ENCODE results near the gene NFATC2. TPM values are rescaled to one million over a fixed set of nuclear protein-coding genes. Genes with fewer than 3 reads are reported as not detected.

Gene NFATC2
- total RNA-seq, 1 experiment from 2014 or later, result 0.61 TPM

- WGBS (ENCODE audit: extremely low coverage, insufficient read length, low lambda C conversion rate), result no CpG with 5 or more reads among the region's 13 CpGs
- no peaks in the 10 kb centered on the region; a peak in 1 of 5 replicates for H3K9me3 Mint-ChIP-seq
- H3K4me3 Mint-ChIP-seq, result no peak overlapping the region
- Histone ChIP-seq H2BK15ac (ENCODE audit: low read depth, low read length) (no peak overlapping the region), H3K79me2 (ENCODE audit: insufficient read depth, low read length) (no peaks in the 10 kb centered on the region), H2BK120ac (ENCODE audit: low read depth, low read length, poor library complexity, severe bottlenecking) (no peak overlapping the region), H4K20me1 (ENCODE audit: control insufficient read depth, insufficient read depth, insufficient read length) (no peaks in the 10 kb centered on the region), H3K4me1 (ENCODE audit: insufficient read depth, low read length) (no peaks in the 10 kb centered on the region), H3K4ac (ENCODE audit: low read depth, low read length) (no peak overlapping the region), H2AK5ac (ENCODE audit: insufficient read length, low read length) (no peak overlapping the region), H2BK5ac (ENCODE audit: insufficient read length, low read length) (no peak overlapping the region), H3K79me1 (ENCODE audit: insufficient read depth, low read depth, low read length, poor library complexity, severe bottlenecking) (no peaks in the 10 kb centered on the region), H3K14ac (ENCODE audit: insufficient read depth, low read length) (no peak overlapping the region), H4K8ac (replicated peaks; ENCODE audit: insufficient read length, low read depth, low read length) (no peak overlapping the region), H3K27me3 (ENCODE audit: insufficient read depth, low read length) (no peaks in the 10 kb centered on the region), H2BK12ac (ENCODE audit: insufficient read length, low read depth, low read length) (no peak overlapping the region), H2AFZ (ENCODE audit: low read length) (no peak overlapping the region), H3K4me2 (ENCODE audit: insufficient read depth, insufficient read length, low read length) (no peak overlapping the region), H3T11ph (ENCODE audit: low read length) (no peak overlapping the region), H4K5ac (ENCODE audit: insufficient read length, low read depth, low read length) (no peak overlapping the region), H4K91ac (ENCODE audit: insufficient read length, low read depth, low read length) (no peak overlapping the region), H2BK20ac (ENCODE audit: low read depth, low read length, poor library complexity, severe bottlenecking) (no peak overlapping the region), H3K18ac (ENCODE audit: insufficient read length, low read depth, low read length) (no peak overlapping the region), H3K27ac (ENCODE audit: insufficient read length, low read depth, low read length) (no peak overlapping the region), H3K9me3 (ENCODE audit: control insufficient read depth, low read depth, low read length) (no peaks in the 10 kb centered on the region), H3K23ac (ENCODE audit: insufficient read length, low read depth, low read length) (no peak overlapping the region), H3K9ac (ENCODE audit: extremely low read depth, insufficient read length, low read length) (no peak overlapping the region), H3K23me2 (ENCODE audit: insufficient read length, low read depth, low read length, poor library complexity, severe bottlenecking) (no peaks in the 10 kb centered on the region), H3K56ac (ENCODE audit: insufficient read length, low read depth, low read length) (no peak overlapping the region)
- peaks cover 14 to 15% of the 10 kb centered on the region in 2 experiments for H3K4me1 Mint-ChIP-seq
- DNase-seq, result no peak
- TF ChIP-seq, protein P1, sequence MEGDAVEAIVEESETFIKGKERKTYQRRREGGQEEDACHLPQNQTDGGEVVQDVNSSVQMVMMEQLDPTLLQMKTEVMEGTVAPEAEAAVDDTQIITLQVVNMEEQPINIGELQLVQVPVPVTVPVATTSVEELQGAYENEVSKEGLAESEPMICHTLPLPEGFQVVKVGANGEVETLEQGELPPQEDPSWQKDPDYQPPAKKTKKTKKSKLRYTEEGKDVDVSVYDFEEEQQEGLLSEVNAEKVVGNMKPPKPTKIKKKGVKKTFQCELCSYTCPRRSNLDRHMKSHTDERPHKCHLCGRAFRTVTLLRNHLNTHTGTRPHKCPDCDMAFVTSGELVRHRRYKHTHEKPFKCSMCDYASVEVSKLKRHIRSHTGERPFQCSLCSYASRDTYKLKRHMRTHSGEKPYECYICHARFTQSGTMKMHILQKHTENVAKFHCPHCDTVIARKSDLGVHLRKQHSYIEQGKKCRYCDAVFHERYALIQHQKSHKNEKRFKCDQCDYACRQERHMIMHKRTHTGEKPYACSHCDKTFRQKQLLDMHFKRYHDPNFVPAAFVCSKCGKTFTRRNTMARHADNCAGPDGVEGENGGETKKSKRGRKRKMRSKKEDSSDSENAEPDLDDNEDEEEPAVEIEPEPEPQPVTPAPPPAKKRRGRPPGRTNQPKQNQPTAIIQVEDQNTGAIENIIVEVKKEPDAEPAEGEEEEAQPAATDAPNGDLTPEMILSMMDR (conservative IDR thresholded peaks at IDR 0.05), result no peak
- H3K36me3 Mint-ChIP-seq (ENCODE audit: insufficient read depth in 1 of 3, low read depth in 3 of 3), result peaks cover 0 to 5% (median 0%) of the 10 kb centered on the region in 3 experiments; a peak in 2 of 7 replicates
- H3K27me3 Mint-ChIP-seq (ENCODE audit: low read depth), result no peaks in the 10 kb centered on the region
- H3K27ac Mint-ChIP-seq, result no peak overlapping the region
Observed at GRCh38 chr20:51458751-51459439, 83.6 kb downstream of the NFATC2 start.
